HG03039 (cell line): ENCODE data around the gene METTL22.

Experiments
- ATAC-seq: cut with Tn5 transposase; IDR thresholded peaks from one replicate; pipeline ENCODE4 v1.9.1; 2021; ENCODE audit warnings: mild to moderate bottlenecking, moderate library complexity; ENCODE audit not compliant: unreplicated experiment

The METTL22 gene, protein sequence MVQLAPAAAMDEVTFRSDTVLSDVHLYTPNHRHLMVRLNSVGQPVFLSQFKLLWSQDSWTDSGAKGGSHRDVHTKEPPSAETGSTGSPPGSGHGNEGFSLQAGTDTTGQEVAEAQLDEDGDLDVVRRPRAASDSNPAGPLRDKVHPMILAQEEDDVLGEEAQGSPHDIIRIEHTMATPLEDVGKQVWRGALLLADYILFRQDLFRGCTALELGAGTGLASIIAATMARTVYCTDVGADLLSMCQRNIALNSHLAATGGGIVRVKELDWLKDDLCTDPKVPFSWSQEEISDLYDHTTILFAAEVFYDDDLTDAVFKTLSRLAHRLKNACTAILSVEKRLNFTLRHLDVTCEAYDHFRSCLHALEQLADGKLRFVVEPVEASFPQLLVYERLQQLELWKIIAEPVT

GRCh38 chr16:8621572-8622314 lies at the start of gene METTL22:
METTL22 (plus strand) TSS chr16:8621698; CDS start chr16:8625666, 3,968 bp downstream.
- peak; percentile 90 for ATAC-seq

- ATAC-seq: no peak
Measured at GRCh38 chr16:8572063-8572918, 49.2 kb upstream of the METTL22 start.

- no peak for ATAC-seq
Measured at GRCh38 chr16:8572919-8573724, 48.4 kb upstream of the METTL22 start.

- no peak for ATAC-seq
Measured at GRCh38 chr16:8575399-8575798, 46.1 kb upstream of the METTL22 start.

DNA sequence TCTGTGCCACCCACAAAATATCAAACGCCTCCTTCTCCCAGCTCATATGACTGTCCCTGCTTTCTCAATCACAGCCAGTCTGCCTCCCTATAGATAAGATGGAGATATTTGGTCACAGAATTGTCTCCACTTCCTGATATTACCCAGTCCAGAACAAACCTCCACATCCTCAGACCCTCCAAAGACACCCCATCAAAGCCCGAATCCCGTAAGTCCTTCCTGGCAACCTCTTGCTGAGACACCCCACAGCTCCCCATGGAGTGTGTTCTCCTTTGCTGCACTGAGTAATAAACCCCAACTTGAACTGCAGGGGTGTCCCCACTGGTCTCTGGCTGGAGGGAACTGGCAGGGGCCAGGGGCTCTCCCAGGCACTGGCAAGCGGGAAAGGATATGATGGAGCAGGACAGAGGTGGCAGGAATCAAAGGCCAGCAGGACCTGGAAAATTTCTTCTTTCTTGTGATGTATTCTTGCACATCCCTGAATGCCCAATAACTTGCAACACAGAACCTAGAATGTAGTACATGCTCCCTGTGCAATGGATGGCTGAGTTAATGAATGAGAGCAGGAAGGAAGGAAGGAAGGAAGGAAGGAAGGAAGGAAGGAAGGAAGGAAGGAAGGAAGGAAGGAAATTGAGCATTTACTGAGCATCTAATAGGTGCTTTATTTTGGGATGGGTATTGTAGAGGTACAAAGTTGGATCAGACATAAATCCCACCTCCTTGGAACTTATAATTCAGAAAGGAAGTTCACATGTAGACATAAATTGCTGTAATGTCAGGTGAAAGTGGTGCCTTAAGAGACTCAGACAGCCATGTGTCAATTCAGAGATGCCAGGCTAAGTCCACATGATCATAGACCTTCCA lies 45.1 kb upstream of the METTL22 start:
- ATAC-seq: no peak

- no peak for ATAC-seq
Measured at GRCh38 chr16:8577678-8578304, 43.7 kb upstream of the METTL22 start.

DNA sequence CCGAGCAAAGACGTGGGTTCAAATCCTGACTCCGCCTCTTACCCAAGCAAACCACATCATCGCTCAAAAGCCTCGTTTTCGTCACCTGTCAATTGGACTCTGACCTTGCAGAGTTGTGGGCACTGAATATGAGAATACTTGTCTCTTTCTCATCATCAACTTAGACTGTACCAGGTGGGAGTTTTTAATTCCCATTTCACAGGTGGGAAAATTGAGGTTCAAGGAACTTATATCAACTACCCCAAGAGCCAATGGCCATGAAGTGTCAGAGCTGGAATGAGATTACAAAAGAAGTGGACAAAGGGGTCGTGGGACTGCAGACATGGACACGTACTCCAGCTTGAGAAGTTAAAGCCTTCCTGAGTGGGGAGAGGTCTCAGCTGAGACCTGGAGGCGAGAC lies 41.9 kb upstream of the METTL22 start:
- ATAC-seq: no peak

DNA sequence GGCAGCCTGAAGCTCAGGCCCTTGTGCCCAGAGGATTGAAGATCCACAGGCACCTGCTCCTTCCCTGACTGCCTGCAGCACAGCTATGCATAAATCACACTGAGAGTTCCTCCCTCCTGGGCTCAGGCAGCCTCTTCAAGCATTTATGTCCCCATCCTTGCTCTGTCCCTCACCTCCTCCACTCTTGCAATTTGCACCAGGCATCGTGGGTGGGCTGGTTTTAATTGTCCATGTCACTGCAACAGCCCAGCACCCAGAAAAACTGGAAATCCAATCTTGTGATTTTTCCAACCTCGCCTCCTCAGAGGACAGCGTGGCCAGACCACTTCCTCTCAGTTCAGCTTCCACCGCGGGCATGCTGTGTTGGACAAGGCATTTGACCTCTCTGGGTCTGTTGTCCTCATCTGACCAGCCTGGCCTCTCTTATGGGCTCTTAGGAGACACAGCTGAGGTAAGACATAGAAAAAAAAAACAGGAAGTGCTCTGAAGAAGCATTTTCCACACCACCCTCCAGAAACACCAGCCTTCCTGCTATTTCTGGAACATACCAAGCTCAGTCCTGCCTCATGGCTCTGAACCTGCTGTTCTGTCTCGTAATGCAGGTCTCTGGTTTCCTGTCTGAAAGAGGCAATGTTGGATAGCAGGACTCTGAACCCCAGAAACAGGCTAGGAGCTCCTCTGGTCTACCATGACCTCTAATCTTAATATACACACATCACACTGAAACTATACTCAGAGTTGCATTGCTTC lies 39.5 kb upstream of the METTL22 start:
- ATAC-seq: no peak

GRCh38 chr16:8583199-8583598 lies 38.3 kb upstream of the METTL22 start:
- ATAC-seq: no peak

GRCh38 chr16:8583732-8584131 lies 37.8 kb upstream of the METTL22 start:
- no peak for ATAC-seq

- ATAC-seq: no peak
Measured at GRCh38 chr16:8585041-8585440, 36.5 kb upstream of the METTL22 start.

- ATAC-seq: no peak
Measured at GRCh38 chr16:8585857-8586256, 35.6 kb upstream of the METTL22 start.

- ATAC-seq: no peak
Measured at GRCh38 chr16:8587065-8587464, 34.4 kb upstream of the METTL22 start.

DNA sequence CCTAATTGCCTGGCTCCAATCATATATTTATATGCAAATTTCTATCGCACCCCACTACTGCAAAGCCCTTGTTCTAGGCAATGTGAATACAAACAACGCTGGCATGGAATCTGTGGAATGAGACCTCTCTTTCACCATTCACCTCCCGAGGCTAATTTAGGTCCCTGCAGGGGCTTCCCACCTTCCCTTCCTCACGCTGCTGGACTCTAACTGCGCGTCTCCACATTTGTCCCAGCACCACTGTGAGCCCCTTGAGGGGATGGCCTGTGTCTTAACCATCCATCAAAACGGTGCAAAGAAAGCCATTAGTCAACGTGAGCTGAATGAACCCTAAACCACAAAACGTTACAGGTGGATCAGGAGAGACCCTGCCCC lies 32.8 kb upstream of the METTL22 start:
- ATAC-seq: no peak

GRCh38 chr16:8589057-8589899 lies 32.2 kb upstream of the METTL22 start:
- no peak for ATAC-seq

DNA sequence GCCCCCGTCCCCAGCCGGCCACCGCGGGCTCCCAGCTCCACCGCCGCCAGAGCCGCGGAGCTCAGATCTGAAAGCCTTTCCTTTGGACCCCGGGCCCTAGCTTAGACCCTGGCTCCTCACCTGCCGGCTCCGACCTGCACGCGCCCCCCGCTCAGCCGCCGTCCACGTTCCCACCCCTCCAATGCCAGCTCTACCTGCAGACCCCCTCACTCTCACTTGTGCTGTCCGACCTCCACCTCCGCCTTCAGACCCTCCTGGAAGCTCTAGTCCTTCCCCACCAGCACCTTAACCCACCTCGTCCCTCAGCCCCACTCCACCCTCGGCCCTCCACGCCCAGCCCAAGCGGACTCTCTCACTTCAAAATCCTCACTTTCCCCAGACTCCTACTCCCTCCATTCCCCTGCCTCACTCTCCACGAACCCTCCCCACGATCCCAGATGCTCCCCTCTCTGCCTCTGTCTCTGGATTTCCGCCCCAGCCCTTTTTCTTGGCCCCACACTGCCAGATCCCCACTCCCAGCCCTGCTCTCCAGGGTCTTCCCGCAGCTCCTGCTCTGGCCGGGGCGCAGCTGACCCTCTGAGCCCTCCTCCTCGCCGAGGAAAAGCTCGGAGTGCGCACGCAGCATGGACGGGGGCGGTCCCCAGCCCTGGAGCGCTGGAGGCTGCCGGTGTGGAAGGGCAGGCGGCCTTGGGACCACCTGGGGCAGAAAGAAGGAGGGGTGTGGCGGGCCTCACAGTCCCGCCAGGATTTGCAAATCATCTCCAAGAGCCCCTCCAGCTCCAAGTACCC lies 31.4 kb upstream of the METTL22 start, which contains the start of gene TMEM114:
TSS of gene TMEM114 (minus strand) at position 612 of the 789 bp plus-strand sequence. CDS start 673 bp downstream, outside the sequence.
- ATAC-seq: no peak

GRCh38 chr16:8590811-8591210 lies 30.7 kb upstream of the METTL22 start:
- ATAC-seq: no peak
